K562 (cell line): ENCODE results near the gene ADM2. TPM values are rescaled to one million over a fixed set of nuclear protein-coding genes. Genes with fewer than 3 reads are reported as not detected.

Source experiments
- ATAC-seq: fragments of 200-7000 bp; cut with Tn5 transposase; 3 replicates; pipeline ENCODE4 v1.9.1; 2020; ENCODE audit warnings: moderate library complexity
- BruUV-seq: library from RNA; stranded (reverse); fragments of 400-500 nt; replicated peaks from 2 replicates; lab custom pipeline; 2021; lab: Mats Ljungman, UMichigan
- CTCF ChIA-PET: fragments of 300-600 bp; formaldehyde crosslinking; extraction: SDS; loops from one replicate; lab custom pipeline; 2021; ENCODE audit warnings: low intra/inter-chr PET ratio; lab: Yijun Ruan, JAX
- POLR2A ChIA-PET: fragments of 300-600, 350-650 bp; sonication (Branson Sonifier 250); formaldehyde crosslinking; extraction: SDS; loops from one replicate; lab custom pipeline; 2021; ENCODE audit warnings: antibody characterized with exemption, inconsistent platforms; lab: Yijun Ruan, JAX
- DNase-seq, 4 experiments: peaks; one replicate each; pipeline versions ENCODE4 v3.0.0 to v3.0.0-alpha.2; 2011 to 2018; ENCODE audit warnings: low spot score in 3 of 4, mixed read lengths in 3 of 4; ENCODE audit errors: extremely low read depth in 1 of 4
- FAIRE-seq: peaks from 2 replicates; lab custom pipeline; 2011; peaks lifted over from hg19 to GRCh38; lab: Jason Lieb, UNC
- H2AFZ ChIP-seq: 2 replicates; pipeline ENCODE4 v1.6.0; 2011; ENCODE audit warnings: low read depth, low read length, control low read depth, inconsistent platforms
- H3K27ac ChIP-seq: fragments of 200-600 bp; 3 replicates; pipeline ENCODE4 v1.8.0; 2011; ENCODE audit warnings: low read depth, mild to moderate bottlenecking, control low read depth, inconsistent platforms, low read length, moderate library complexity, mixed read lengths; ENCODE audit errors: extremely low read depth
- H3K27me3 ChIP-seq, 2 experiments: fragments of 300-600 bp in 1 of 2; 2 replicates in 1 of 2; 3 replicates in 1 of 2; pipeline versions ENCODE4 v1.6.0 to v1.8.0; 2011; ENCODE audit warnings: inconsistent platforms in 2 of 2, low read length in 2 of 2, mild to moderate bottlenecking in 1 of 2, mixed read lengths in 1 of 2, moderate library complexity in 1 of 2; ENCODE audit not compliant: control insufficient read depth in 2 of 2, insufficient read depth in 2 of 2
- H3K36me3 ChIP-seq: fragments of 300-600 bp; 3 replicates; pipeline ENCODE4 v1.8.0; 2011; ENCODE audit warnings: mild to moderate bottlenecking, low read length, inconsistent platforms; ENCODE audit not compliant: control insufficient read depth, insufficient read depth
- H3K4me1 ChIP-seq, 2 experiments: fragments of 200-600 bp in 1 of 2; replicated peaks in 1 of 2; 2 replicates in 1 of 2; 3 replicates in 1 of 2; pipeline versions ENCODE4 v1.5.1 to v1.8.0; 2011; ENCODE audit warnings: inconsistent platforms in 2 of 2, low read length in 2 of 2, mild to moderate bottlenecking in 1 of 2, mixed read lengths in 1 of 2, moderate library complexity in 1 of 2; ENCODE audit not compliant: control insufficient read depth in 2 of 2, insufficient read depth in 2 of 2
- H3K4me2 ChIP-seq: 2 replicates; pipeline ENCODE4 v1.6.1; 2011; ENCODE audit warnings: low read length, control low read depth, inconsistent platforms, mixed read lengths; ENCODE audit not compliant: insufficient read depth
- H3K4me3 ChIP-seq: fragments of 200-600 bp; sonication (generic), shearing (Covaris generic); 2 replicates; pipeline ENCODE4 v1.5.1; 2016; ENCODE audit warnings: control low read depth, inconsistent platforms
- H3K79me2 ChIP-seq: fragments of 200-600 bp; 3 replicates; pipeline ENCODE4 v1.8.0; 2011; ENCODE audit warnings: low read length, inconsistent platforms; ENCODE audit not compliant: control insufficient read depth, insufficient read depth
- H3K9ac ChIP-seq, 2 experiments: 2 replicates each; pipeline versions ENCODE4 v1.6.0 to v1.6.1; 2011; ENCODE audit warnings: low read depth in 2 of 2, low read length in 2 of 2, control low read depth in 1 of 2, inconsistent platforms in 1 of 2, mild to moderate bottlenecking in 1 of 2, mixed read lengths in 1 of 2; ENCODE audit not compliant: insufficient read depth in 1 of 2
- H3K9me1 ChIP-seq: one replicate; pipeline ENCODE4 v1.6.0; 2011; ENCODE audit warnings: inconsistent platforms, mild to moderate bottlenecking, low read length, moderate library complexity; ENCODE audit not compliant: control insufficient read depth, insufficient read depth
- H3K9me3 ChIP-seq: replicated peaks from 2 replicates; pipeline ENCODE4 v1.5.1; 2011; ENCODE audit warnings: low read depth, low read length, inconsistent platforms; ENCODE audit not compliant: control insufficient read depth, insufficient read depth
- H4K20me1 ChIP-seq: replicated peaks from 2 replicates; pipeline ENCODE4 v1.6.1; 2011; ENCODE audit warnings: low read length, inconsistent platforms, mixed read lengths; ENCODE audit not compliant: control insufficient read depth, insufficient read depth
- CBX3 ChIP-seq, 2 experiments: IDR thresholded peaks; 1 replicate in 1 of 2; 2 replicates in 1 of 2; pipeline ENCODE4 v1.6.1; 2012; ENCODE audit warnings: inconsistent platforms in 2 of 2, low read length in 2 of 2, borderline replicate concordance in 1 of 2, control low read depth in 1 of 2
- DDX20 ChIP-seq: fragments of 450-650 bp; IDR thresholded peaks from 2 replicates; pipeline ENCODE4 v1.6.1; 2016; ENCODE audit warnings: missing genetic modification characterization, low read depth, mild to moderate bottlenecking, missing compliant biosample characterization, moderate library complexity
- HCFC1 ChIP-seq: IDR thresholded peaks from 2 replicates; pipeline ENCODE4 v1.6.1; 2012; ENCODE audit warnings: low read depth, low read length, improper control_type of control experiment
- HMG20B ChIP-seq: fragments of 250-450 bp; sonication (Bioruptor Pico); IDR thresholded peaks from 2 replicates; pipeline ENCODE4 v1.5.0; 2021; ENCODE audit warnings: mild to moderate bottlenecking
- HNRNPL ChIP-seq: fragments of 200-400 bp; formaldehyde crosslinking; IDR thresholded peaks from 2 replicates; pipeline ENCODE4 v1.6.1; 2017; ENCODE audit warnings: low read depth, mild to moderate bottlenecking, low read length
- KDM4B ChIP-seq, 2 experiments: fragments of 450-650 bp in 1 of 2; sonication (generic) in 1 of 2; IDR thresholded peaks; 2 replicates each; pipeline ENCODE4 v1.6.1; 2016 to 2017; ENCODE audit warnings: borderline replicate concordance in 2 of 2, antibody characterized with exemption in 1 of 2, low read depth in 1 of 2, mild to moderate bottlenecking in 1 of 2
- MEF2D ChIP-seq: conservative IDR thresholded peaks from 2 replicates; pipeline ENCODE4 v1.6.1; 2016; ENCODE audit warnings: low read depth, missing genetic modification characterization, missing compliant biosample characterization
- MTA2 ChIP-seq: fragments of 450-650 bp; IDR thresholded peaks from 2 replicates; pipeline ENCODE4 v1.6.1; 2016; ENCODE audit warnings: low read depth
- MTF1 ChIP-seq: fragments of 250-450 bp; sonication (Bioruptor Pico); IDR thresholded peaks from 2 replicates; pipeline ENCODE4 v1.9.0; 2021; ENCODE audit warnings: moderate library complexity, mild to moderate bottlenecking, inconsistent platforms, borderline replicate concordance
- SP1 ChIP-seq: sonication (generic); formaldehyde crosslinking; IDR thresholded peaks from 2 replicates; pipeline ENCODE4 v1.8.1; 2022; ENCODE audit warnings: mild to moderate bottlenecking, missing genetic modification reagents
- TAF7 ChIP-seq: fragments of 450-650 bp; IDR thresholded peaks from 2 replicates; pipeline ENCODE4 v1.6.1; 2016; ENCODE audit warnings: missing genetic modification characterization, missing compliant biosample characterization
- WHSC1 ChIP-seq: IDR thresholded peaks from one replicate; pipeline ENCODE4 v1.6.1; 2012; ENCODE audit warnings: low read length, control low read depth, inconsistent platforms
- ZNF165 ChIP-seq: fragments of 250-450 bp; sonication (Bioruptor Pico); IDR thresholded peaks from 2 replicates; pipeline ENCODE4 v1.4.0; 2020; ENCODE audit warnings: borderline replicate concordance
- ZNF217 ChIP-seq: sonication (generic); formaldehyde crosslinking; IDR thresholded peaks from 2 replicates; pipeline ENCODE4 v1.8.0; 2022; ENCODE audit warnings: mild to moderate bottlenecking, missing genetic modification reagents
- WGBS: fragments of 100-300 bp; shearing (Covaris generic); methylation state at CpG from one replicate; pipeline ENCODE4 v1.1.6; 2016; ENCODE audit warnings: low coverage, mixed read lengths; ENCODE audit not compliant: insufficient coverage; ENCODE audit errors: missing lambda C conversion rate; 5-methylcytosine and 5-hydroxymethylcytosine counted together
- in situ Hi-C: fragments of 300-500 bp; cut with MboI; formaldehyde crosslinking; loops from 4 replicates; pipeline ENCODE4 v1.15.0; 2018; ENCODE audit warnings: inconsistent platforms, mixed read lengths
- intact Hi-C: fragments of 100-400 bp; cut with micrococcal nuclease; formaldehyde crosslinking; loops from 2 replicates; pipeline ENCODE4 v1.14.2; 2022
- polyA plus RNA-seq, 8 experiments: library from polyadenylated mRNA; depleted of rRNA in 4 of 8; stranded (reverse) in 5 of 8; unstranded in 3 of 8; fragments of >200 nt; fragmentation: Nextera tagmentation in 2 of 8; fragmentation: Illumina TruSeq in 1 of 8; extraction: Ambion mirVana in 2 of 8; extraction: Trizol in 1 of 8; gene quantifications; 2 replicates each; pipeline versions ENCODE4 v1.2.1 to v1.2.3, GENCODE V29; 2011 to 2014; ENCODE audit warnings: inconsistent platforms in 1 of 8, missing spikeins in 1 of 8
- total RNA-seq, 7 experiments: library from RNA; depleted of rRNA in 6 of 7; stranded (reverse); fragments of >200 nt in 6 of 7; fragmentation: Illumina TruSeq in 2 of 7; extraction: Trizol in 2 of 7; gene quantifications; 2 replicates each; pipeline versions ENCODE4 v1.2.1 to v1.2.3, GENCODE V29; 2011 to 2021; ENCODE audit warnings: low replicate concordance in 1 of 7
- TF ChIP-seq, protein P1 (sequence below): fragments of 250-450 bp; sonication (Bioruptor Pico); IDR thresholded peaks from 2 replicates; pipeline ENCODE4 v1.9.0; 2021; ENCODE audit warnings: mild to moderate bottlenecking
- TF ChIP-seq, protein P2 (sequence below): sonication (generic); formaldehyde crosslinking; IDR thresholded peaks from 2 replicates; pipeline ENCODE4 v1.8.0; 2022; ENCODE audit warnings: mild to moderate bottlenecking, low read depth, missing genetic modification reagents
- TF ChIP-seq, protein P3 (sequence below): IDR thresholded peaks from 3 replicates; pipeline ENCODE4 v1.6.1; 2011; ENCODE audit warnings: borderline replicate concordance, mild to moderate bottlenecking; ENCODE audit not compliant: insufficient read length, insufficient read depth
- TF ChIP-seq, protein P4 (sequence below): fragments of 250-450 bp; sonication (Bioruptor Pico); IDR thresholded peaks from 2 replicates; pipeline ENCODE4 v1.5.0; 2021

Gene ADM2
- total and polyA plus RNA-seq, 9 of the 15 experiments (the other 6 are each of a cell fraction or from before 2014, with no cell fraction given), result 0.11 to 5.1 (median 0.38) TPM

DNA sequence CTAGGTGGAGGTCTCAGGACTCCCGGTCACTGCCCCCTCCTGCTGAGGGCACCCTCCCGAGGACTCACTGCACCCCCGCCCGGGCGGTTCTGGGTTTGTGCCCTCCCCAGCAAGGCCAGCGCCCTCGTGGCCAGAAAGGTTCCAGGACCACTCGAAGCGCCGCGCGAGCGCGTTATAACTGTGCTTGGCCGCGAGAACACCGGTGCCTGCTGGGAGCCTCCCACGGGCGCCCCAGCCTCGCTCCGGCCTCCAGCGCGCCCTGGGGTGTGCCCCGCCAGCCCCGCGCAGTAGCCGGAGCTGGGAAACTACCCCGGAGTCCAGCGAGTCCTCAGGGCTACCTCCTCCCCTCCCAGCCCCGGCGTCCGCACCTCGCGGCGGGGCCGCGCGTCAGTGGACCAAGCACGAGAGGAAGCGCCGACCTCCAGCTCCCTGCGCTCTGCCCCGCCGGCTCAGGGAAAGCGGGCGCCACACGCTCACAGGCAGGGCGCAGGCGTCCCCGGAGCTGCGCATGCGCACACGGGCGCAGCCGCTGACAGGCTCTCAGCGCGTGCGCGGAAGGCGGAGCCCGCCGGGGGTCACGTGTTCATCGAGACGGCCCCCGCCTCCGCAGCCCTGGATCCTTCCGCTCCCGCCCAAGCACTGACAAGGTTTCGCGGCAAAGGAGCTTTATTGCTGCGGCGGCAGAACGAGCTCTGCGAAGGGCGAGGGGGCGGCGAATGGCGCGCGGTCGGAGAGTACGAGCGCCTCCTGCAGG lies 43.9 kb downstream of the ADM2 start, which contains the start of gene SCO2:
Gene SCO2 (minus strand): TSS at position 495 of the 754 bp plus-strand sequence. CDS start 1,187 bp downstream, outside the sequence.
- Histone ChIP-seq H3K36me3 (peaks cover 40% of the 10 kb centered on the region; the same call in 1 of the 3 replicates), H3K9me1 (no peaks in the 10 kb centered on the region), H3K9me3 (no peaks in the 10 kb centered on the region), H3K4me1 (peaks cover 8 to 64% of the 10 kb centered on the region in 2 experiments; a peak in 4 of 5 replicates), H3K4me2 (peak within 1 kb of the TSS; percentile 88), H3K4me3 (peak within 1 kb of the TSS; percentile 71), H3K27ac (peak within 1 kb of the TSS; percentile 89), H3K27me3 (no peaks in the 10 kb centered on the region), H3K79me2 (peaks cover 34% of the 10 kb centered on the region), H4K20me1 (peaks cover 12% of the 10 kb centered on the region; the same call in 1 of the 2 replicates), H3K9ac (peak within 1 kb of the TSS; percentile 86 to 96), H2AFZ (peak within 1 kb of the TSS; percentile 82)
- peak; percentile 86 for FAIRE-seq
- TSS peak; percentile 76 for BruUV-seq
- peak; percentile 80 for ATAC-seq
- ChIA-PET CTCF (interaction anchor here (1.2 kb wide), 1 partner anchor 50 kb away, joined by 3 read pairs; no protein-coding TSS in a partner anchor), POLR2A (interaction anchor here (0.6 to 5.3 kb wide), 10 partner anchors 11 to 283 kb away, joined by 3 to 65 read pairs (median 4); partner anchors contain the start of genes CHKB, KLHDC7B, LMF2 and NCAPH2)
- intact Hi-C loops, result loop anchor here (5.0 kb wide), 1 partner anchor 37 kb away; the partner anchor contains the start of gene SYCE3
- WGBS, result under 1% methylated on average over 32 of the region's 84 CpGs
- peak; percentile 92 to 97 (median 94) for DNase-seq
- in situ Hi-C loops, result no loop called here
- TF ChIP-seq HMG20B (CRISPR knock-in tag), result no peak
- TF ChIP-seq HCFC1, result 0 out of 2 replicates have a peak, but pooled peaks have one; percentile 10
- TF ChIP-seq, protein P1, sequence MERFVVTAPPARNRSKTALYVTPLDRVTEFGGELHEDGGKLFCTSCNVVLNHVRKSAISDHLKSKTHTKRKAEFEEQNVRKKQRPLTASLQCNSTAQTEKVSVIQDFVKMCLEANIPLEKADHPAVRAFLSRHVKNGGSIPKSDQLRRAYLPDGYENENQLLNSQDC (CRISPR knock-in tag), result no peak
- no peak for TF ChIP-seq ZNF217 (CRISPR knock-in tag)
- TF ChIP-seq, protein P2, sequence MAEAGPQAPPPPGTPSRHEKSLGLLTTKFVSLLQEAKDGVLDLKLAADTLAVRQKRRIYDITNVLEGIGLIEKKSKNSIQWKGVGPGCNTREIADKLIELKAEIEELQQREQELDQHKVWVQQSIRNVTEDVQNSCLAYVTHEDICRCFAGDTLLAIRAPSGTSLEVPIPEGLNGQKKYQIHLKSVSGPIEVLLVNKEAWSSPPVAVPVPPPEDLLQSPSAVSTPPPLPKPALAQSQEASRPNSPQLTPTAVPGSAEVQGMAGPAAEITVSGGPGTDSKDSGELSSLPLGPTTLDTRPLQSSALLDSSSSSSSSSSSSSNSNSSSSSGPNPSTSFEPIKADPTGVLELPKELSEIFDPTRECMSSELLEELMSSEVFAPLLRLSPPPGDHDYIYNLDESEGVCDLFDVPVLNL (CRISPR knock-in tag), result no peak; the same call in 1 of the 2 replicates
- no peak for TF ChIP-seq MTA2
- TF ChIP-seq MTF1, result no peak
- no peak for TF ChIP-seq KDM4B (IDR thresholded peaks at IDR 0.05; ENCODE audit: borderline replicate concordance in 2 of 2, low read depth in 1 of 2)
- TF ChIP-seq ZNF165 (CRISPR knock-in tag), result no peak
- no peak for TF ChIP-seq HNRNPL
- no peak for TF ChIP-seq TAF7 (tag)
- TF ChIP-seq, protein P3, sequence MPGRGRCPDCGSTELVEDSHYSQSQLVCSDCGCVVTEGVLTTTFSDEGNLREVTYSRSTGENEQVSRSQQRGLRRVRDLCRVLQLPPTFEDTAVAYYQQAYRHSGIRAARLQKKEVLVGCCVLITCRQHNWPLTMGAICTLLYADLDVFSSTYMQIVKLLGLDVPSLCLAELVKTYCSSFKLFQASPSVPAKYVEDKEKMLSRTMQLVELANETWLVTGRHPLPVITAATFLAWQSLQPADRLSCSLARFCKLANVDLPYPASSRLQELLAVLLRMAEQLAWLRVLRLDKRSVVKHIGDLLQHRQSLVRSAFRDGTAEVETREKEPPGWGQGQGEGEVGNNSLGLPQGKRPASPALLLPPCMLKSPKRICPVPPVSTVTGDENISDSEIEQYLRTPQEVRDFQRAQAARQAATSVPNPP, result no peak
- TF ChIP-seq MEF2D (tag), result no peak
- TF ChIP-seq, protein P4, sequence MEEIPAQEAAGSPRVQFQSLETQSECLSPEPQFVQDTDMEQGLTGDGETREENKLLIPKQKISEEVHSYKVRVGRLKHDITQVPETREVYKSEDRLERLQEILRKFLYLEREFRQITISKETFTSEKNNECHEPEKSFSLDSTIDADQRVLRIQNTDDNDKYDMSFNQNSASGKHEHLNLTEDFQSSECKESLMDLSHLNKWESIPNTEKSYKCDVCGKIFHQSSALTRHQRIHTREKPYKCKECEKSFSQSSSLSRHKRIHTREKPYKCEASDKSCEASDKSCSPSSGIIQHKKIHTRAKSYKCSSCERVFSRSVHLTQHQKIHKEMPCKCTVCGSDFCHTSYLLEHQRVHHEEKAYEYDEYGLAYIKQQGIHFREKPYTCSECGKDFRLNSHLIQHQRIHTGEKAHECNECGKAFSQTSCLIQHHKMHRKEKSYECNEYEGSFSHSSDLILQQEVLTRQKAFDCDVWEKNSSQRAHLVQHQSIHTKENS (CRISPR knock-in tag), result no peak
- no peak for TF ChIP-seq WHSC1
- peak; percentile 51 for TF ChIP-seq SP1 (CRISPR knock-in tag)
- TF ChIP-seq DDX20 (tag), result no peak
- no peak for TF ChIP-seq CBX3 (IDR thresholded peaks at IDR 0.05; ENCODE audit: borderline replicate concordance in 1 of 2, low read length in 2 of 2)
